Inflammatory macrophage (primary cell): ENCODE results near the gene PACS2.

Source experiments
- DNase-seq, 2 donors: peaks; one replicate each; pipeline ENCODE4 v3.0.0-alpha.2; 2020 to 2022

The PACS2 gene

GRCh38 chr14:105412771-105413543 is 98.4 kb downstream of the PACS2 start:
- DNase-seq, result no peak

GRCh38 chr14:105413544-105413886 is 99.0 kb downstream of the PACS2 start:
- no peak for DNase-seq

- peak; percentile 50 to 74 for DNase-seq
Observed at GRCh38 chr14:105414456-105415371, 100.2 kb downstream of the PACS2 start.

- no peak for DNase-seq
Observed at GRCh38 chr14:105415481-105416428, 101.2 kb downstream of the PACS2 start.

GRCh38 chr14:105416671-105417070 is 102.1 kb downstream of the PACS2 start:
- DNase-seq, result no peak

- no peak for DNase-seq
Observed at GRCh38 chr14:105417690-105418121, 103.2 kb downstream of the PACS2 start.

- DNase-seq, result no peak
Observed at GRCh38 chr14:105418269-105419194, 104.0 kb downstream of the PACS2 start.

GRCh38 chr14:105419195-105420091 is 104.9 kb downstream of the PACS2 start, which contains the start of gene MTA1:
TSS of gene MTA1 (plus strand) at chr14:105419827. CDS start at chr14:105420036, 209 bp downstream.
- DNase-seq, result peak in 1 of 2 donors; percentile 48

GRCh38 chr14:105420101-105420973 is 105.8 kb downstream of the PACS2 start:
- DNase-seq, result no peak

- no peak for DNase-seq
Observed at GRCh38 chr14:105420974-105421674, 106.6 kb downstream of the PACS2 start.

- peak in 1 of 2 donors; percentile 8 for DNase-seq
Observed at GRCh38 chr14:105421723-105422615, 107.4 kb downstream of the PACS2 start.

GRCh38 chr14:105422695-105423487 is 108.3 kb downstream of the PACS2 start:
- DNase-seq, result no peak

GRCh38 chr14:105423488-105424195 is 109.1 kb downstream of the PACS2 start:
- no peak for DNase-seq

- DNase-seq, result no peak
Observed at GRCh38 chr14:105424861-105425260, 110.3 kb downstream of the PACS2 start.

- no peak for DNase-seq
Observed at GRCh38 chr14:105425823-105426247, 111.3 kb downstream of the PACS2 start.
